Astrocyte (in vitro differentiated cells and primary cell): ENCODE results near the gene SLC66A2.

ENCODE experiments used
- EZH2 ChIP-seq: IDR thresholded peaks from 2 replicates; pipeline ENCODE4 v1.6.1; 2012; ENCODE audit warnings: mild to moderate bottlenecking, low read length, inconsistent platforms; ENCODE audit not compliant: insufficient read depth
- TF ChIP-seq, protein P1 (sequence below): IDR thresholded peaks from 2 replicates; pipeline ENCODE4 v1.5.1; 2011; ENCODE audit warnings: low read depth, mild to moderate bottlenecking, inconsistent platforms, low read length, moderate library complexity; ENCODE audit not compliant: insufficient read depth

DNA sequence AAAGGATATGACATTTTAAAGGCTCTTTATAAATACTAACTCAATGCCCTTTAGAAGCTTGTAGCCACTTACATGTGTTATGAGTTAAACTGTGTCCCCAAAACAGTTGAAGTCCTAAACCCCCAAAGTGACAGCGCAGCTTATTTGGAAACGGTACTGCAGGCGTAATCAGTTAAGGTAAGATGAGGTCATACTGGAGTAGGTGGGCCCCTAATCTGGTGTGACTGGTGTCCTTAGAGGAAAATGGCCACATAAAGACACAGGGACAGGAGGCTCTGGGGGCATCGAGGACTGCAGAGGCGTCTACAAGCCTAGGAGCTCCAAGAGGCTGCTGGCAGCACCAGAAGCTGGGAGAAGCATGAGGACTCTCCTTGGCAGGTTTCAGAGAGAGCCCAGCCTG is 28.4 kb upstream of the SLC66A2 start:
- TF ChIP-seq, protein P1, sequence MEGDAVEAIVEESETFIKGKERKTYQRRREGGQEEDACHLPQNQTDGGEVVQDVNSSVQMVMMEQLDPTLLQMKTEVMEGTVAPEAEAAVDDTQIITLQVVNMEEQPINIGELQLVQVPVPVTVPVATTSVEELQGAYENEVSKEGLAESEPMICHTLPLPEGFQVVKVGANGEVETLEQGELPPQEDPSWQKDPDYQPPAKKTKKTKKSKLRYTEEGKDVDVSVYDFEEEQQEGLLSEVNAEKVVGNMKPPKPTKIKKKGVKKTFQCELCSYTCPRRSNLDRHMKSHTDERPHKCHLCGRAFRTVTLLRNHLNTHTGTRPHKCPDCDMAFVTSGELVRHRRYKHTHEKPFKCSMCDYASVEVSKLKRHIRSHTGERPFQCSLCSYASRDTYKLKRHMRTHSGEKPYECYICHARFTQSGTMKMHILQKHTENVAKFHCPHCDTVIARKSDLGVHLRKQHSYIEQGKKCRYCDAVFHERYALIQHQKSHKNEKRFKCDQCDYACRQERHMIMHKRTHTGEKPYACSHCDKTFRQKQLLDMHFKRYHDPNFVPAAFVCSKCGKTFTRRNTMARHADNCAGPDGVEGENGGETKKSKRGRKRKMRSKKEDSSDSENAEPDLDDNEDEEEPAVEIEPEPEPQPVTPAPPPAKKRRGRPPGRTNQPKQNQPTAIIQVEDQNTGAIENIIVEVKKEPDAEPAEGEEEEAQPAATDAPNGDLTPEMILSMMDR: no peak
- no peak for TF ChIP-seq EZH2
